Measurements from ENCODE around the gene DNAJC7.

DNAJC7 gene

DNA sequence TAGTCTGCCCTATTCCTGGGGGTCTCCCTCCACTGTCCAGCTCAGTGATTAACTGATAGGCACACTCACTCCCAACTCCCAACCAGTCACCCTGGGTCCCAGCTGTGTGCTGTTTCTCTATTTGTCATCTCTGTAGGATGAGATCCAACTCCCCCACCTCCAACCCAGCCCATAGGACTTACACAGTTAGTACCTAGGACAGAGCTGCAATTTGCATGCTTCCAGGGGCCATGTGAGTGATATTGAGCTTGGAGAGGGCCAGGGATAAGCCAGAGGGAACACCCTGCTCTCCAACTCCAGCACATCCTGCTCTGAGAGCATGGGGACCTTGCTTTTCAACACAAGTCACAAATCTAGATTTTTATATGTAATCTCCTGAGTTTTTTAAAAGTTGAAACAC is 24.4 kb upstream of the DNAJC7 start:
- TF ChIP-seq, protein P1, sequence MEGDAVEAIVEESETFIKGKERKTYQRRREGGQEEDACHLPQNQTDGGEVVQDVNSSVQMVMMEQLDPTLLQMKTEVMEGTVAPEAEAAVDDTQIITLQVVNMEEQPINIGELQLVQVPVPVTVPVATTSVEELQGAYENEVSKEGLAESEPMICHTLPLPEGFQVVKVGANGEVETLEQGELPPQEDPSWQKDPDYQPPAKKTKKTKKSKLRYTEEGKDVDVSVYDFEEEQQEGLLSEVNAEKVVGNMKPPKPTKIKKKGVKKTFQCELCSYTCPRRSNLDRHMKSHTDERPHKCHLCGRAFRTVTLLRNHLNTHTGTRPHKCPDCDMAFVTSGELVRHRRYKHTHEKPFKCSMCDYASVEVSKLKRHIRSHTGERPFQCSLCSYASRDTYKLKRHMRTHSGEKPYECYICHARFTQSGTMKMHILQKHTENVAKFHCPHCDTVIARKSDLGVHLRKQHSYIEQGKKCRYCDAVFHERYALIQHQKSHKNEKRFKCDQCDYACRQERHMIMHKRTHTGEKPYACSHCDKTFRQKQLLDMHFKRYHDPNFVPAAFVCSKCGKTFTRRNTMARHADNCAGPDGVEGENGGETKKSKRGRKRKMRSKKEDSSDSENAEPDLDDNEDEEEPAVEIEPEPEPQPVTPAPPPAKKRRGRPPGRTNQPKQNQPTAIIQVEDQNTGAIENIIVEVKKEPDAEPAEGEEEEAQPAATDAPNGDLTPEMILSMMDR (IDR thresholded peaks at IDR 0.05; ENCODE audit: low read length, missing control alignments): no peak

GRCh38 chr17:42040818-42041217 is 23.6 kb upstream of the DNAJC7 start:
- no peak for DNase-seq (ENCODE audit: low read depth)
- TF ChIP-seq, protein P1 (IDR thresholded peaks at IDR 0.05; ENCODE audit: low read length, missing control alignments): no peak
- no peak overlapping the region for H3K4me3 ChIP-seq (replicated peaks; ENCODE audit: low read depth, low read length)

More for the DNA sequence above, 24.4 kb upstream of the DNAJC7 start:
- no peak for DNase-seq (ENCODE audit: low read depth)
- no peak overlapping the region for H3K4me3 ChIP-seq (replicated peaks; ENCODE audit: low read depth, low read length)

DNA sequence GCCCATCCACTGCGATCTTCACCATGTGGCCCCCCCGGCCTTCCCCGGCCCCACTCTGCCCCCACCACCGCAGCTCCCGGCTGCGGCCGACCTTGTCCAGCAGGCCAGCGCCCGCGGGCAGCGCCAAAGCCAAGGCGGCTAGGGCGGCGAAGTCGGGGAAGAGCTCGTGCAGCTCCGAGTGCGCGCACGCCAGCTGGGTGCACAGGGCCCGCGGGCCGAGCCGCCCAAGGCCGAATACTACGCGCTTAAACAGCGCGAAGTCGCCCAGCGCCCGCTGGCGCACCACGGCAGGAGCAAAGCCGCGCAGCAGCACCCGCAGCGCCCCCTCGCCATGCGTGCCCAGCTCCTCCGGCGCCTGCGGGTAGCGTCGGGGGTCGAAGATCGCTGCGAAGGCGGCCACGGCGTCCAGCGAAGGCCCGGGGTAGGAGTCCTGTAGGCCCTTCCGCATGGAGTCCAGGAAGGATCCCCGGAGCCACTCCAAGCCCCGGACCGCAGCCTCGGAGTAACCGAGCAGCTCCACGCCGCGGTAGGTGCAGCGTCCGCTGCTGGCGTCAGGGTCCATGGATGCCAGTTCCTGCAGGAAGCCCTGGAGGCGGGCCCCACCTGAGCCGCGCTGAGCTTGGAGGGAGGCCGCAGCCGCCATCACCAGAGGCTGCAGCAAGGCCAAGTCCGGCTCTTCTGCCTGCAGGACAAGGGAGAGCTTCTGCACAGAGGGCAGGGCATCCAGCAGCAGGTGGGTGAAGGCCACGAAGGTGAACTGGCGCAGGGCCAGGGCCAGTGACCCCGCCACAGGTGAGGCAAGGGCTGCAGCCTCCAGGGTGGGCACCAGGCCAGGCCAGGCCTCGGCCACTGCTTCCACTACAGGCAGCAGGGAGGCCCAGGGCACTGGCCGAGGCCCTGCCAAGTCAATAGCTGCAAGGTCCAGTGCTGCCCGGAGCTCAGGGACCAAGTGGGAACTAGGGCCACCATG is 22.8 kb upstream of the DNAJC7 start:
- TF ChIP-seq, protein P1 (IDR thresholded peaks at IDR 0.05; ENCODE audit: low read length, missing control alignments): no peak
- no peak overlapping the region for H3K4me3 ChIP-seq (replicated peaks; ENCODE audit: low read depth, low read length)
- no peak for DNase-seq (ENCODE audit: low read depth)

DNA sequence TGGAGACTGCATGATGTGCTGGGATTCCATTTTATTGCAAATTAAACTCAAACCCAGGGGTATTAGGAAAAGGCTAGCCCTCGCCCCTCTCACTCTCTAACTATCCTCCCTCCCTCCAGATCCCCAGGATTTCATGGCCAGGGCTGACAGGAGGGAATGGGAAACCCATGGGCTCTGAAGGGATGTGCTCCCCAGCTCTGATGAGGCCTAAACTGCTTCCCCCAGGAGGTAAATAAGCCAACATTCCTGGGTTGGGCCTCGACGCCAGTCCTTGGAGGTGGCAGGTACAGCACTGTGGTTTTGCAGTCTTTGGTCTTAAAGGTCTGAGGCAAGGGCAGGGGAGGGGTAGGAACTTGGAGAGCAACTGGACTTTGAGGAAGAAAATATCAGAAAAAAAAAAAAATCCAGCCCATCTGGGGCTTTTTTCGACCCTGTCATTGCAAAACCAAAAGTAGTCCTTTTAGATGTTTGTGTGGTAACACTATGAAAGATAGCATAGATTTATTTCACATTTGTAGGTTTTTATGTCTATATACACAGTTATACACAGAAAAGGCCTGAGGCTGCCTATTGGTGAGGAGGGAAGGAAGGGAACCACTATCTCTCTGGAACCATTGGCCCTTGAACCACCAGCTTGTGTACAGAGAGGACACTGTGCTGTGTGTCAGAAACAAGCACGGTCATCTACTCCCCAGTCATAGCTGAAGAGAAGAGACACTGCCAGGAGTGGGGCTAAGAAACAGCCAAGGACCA is 21.2 kb upstream of the DNAJC7 start:
- no peak overlapping the region for H3K4me3 ChIP-seq (replicated peaks; ENCODE audit: low read depth, low read length)
- no peak for DNase-seq (ENCODE audit: low read depth)
- TF ChIP-seq, protein P1 (IDR thresholded peaks at IDR 0.05; ENCODE audit: low read length, missing control alignments): no peak

DNA sequence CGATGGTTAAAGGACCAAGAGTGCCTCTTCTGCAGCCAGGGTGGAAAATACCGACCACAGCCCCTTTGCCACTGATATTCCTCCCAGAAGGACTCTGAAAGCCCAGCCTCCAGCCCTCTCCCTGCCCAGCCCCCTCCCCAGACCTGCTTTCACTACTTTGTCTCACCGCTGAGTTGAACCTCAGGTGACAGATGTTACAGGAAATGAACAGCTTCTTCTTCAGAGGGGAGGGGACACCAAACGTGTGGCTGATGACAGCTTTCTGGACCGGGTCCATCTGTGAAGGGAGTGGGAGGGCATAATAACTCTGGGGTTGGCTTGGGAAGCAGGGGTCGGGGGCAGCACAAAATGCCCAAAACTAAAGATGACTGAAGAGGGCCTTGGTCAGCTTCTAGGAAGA is 16.8 kb upstream of the DNAJC7 start:
- no peak overlapping the region for H3K4me3 ChIP-seq (replicated peaks; ENCODE audit: low read depth, low read length)
- TF ChIP-seq, protein P1 (IDR thresholded peaks at IDR 0.05; ENCODE audit: low read length, missing control alignments): no peak
- DNase-seq (ENCODE audit: low read depth): no peak

DNA sequence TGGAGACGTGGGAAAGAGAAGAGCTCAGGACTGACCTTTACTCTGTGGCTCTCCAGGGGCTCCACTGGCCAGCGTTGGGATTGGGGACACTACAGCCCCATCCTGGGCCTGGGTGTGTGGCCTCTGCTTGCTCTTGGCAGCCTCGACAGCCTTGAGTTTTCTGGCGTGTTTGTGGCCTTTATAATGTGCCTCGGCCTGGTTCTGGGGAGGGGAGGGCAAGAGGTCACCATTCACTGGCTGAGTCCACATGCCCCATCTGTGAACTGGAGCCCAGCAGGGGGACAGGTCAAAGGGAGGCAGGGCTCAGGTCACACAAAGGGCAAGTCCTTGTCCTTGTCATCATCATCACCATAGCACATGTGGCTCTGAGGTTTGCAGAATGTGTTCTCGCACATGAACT is 14.3 kb upstream of the DNAJC7 start:
- no peak overlapping the region for H3K4me3 ChIP-seq (replicated peaks; ENCODE audit: low read depth, low read length)
- no peak for DNase-seq (ENCODE audit: low read depth)
- TF ChIP-seq, protein P1 (IDR thresholded peaks at IDR 0.05; ENCODE audit: low read length, missing control alignments): no peak

All from fibroblast of pulmonary artery (primary cell).